ENCODE measurements around the gene DHRS4.

DNA sequence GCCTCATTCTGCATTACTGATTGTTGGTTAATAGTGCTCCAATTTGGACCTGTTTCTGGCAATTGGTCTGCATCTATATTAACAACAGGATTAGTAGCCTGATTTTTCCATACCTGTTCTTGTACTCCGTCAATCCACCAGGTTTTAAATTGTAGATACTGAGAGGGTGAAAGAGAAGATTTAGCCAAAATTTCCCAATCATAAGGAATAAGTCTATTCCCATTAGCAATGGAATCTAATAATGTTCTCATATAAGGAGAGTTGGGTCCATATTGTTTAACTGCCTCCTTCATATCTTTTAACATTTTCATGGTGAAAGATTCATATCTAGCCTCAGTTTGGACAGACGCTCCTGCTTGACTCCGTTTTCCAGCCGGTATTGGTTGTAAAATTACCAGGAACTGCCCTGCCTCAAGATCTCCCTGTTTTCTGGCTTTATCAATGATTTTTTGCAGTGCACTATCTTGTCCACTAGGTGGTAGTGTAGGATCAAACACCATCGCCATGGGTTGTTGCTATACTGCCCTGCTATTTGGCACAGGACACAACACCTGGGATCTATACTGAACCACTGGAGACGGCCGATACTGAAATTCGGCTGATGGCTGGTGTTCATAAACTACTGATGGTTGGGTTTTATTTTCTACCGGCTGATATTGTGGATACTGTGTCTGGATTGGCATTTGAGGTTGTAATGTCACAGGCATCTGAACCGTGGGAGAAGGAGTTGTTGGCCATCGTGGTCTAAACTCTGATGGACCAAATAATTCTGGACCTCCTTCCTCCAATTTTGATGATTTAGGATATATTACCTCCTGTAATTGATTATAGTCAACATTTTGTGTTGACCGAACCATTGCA, 60.3 kb downstream of the DHRS4 start:
- TF ChIP-seq OVOL2 (CRISPR knock-in tag; IDR thresholded peaks at IDR 0.05; ENCODE audit: borderline replicate concordance) (no peak), PRDM15 (CRISPR knock-in tag; IDR thresholded peaks at IDR 0.05) (no peak)

Data from WTC11 (cell line).